ENCODE data around the gene RELT.
"Not testable (repeated sequence)": the region's sequence is repeated elsewhere in the genome, so short reads cannot be mapped to it uniquely, and the experiment has no call there.

RELT gene

GRCh38 chr11:73404506-73405145 is 28.4 kb downstream of the RELT start:
- no peak for DNase-seq

- no peak for DNase-seq
These were observed 28.9 kb downstream of the RELT start for GRCh38 chr11:73405146-73405510.

GRCh38 chr11:73406131-73406530 is 29.9 kb downstream of the RELT start:
- DNase-seq: no peak

GRCh38 chr11:73406619-73407018 is 30.4 kb downstream of the RELT start:
- no peak for DNase-seq

- no peak for DNase-seq
These were observed 33.2 kb downstream of the RELT start for GRCh38 chr11:73409431-73409830.

- no peak for DNase-seq
These were observed 34.4 kb downstream of the RELT start for GRCh38 chr11:73410627-73411026.

GRCh38 chr11:73411031-73411430 is 34.8 kb downstream of the RELT start:
- no peak for DNase-seq

- DNase-seq: no peak
These were observed 36.1 kb downstream of the RELT start for GRCh38 chr11:73412308-73412707.

GRCh38 chr11:73413256-73413655 is 37.1 kb downstream of the RELT start:
- peak; percentile 97 for DNase-seq

- peak; percentile 94 for DNase-seq
These were observed 38.9 kb downstream of the RELT start for GRCh38 chr11:73414977-73415651.

- DNase-seq: no peak
These were observed 39.8 kb downstream of the RELT start for GRCh38 chr11:73415854-73416615.

GRCh38 chr11:73416786-73417185 is 40.6 kb downstream of the RELT start:
- DNase-seq: peak; percentile 40

- no peak for DNase-seq
These were observed 43.9 kb downstream of the RELT start for GRCh38 chr11:73420136-73420535.

- peak; percentile 91 for DNase-seq
These were observed 46.7 kb downstream of the RELT start for GRCh38 chr11:73422886-73423285.

GRCh38 chr11:73423506-73423905 is 47.3 kb downstream of the RELT start:
- DNase-seq: no peak

- DNase-seq: peak; percentile 100
These were observed 48.9 kb downstream of the RELT start for GRCh38 chr11:73425108-73425507.

GRCh38 chr11:73426219-73426850 is 50.1 kb downstream of the RELT start:
- no peak for DNase-seq

GRCh38 chr11:73428227-73428626 is 52.0 kb downstream of the RELT start:
- DNase-seq: no peak

- no peak for DNase-seq
These were observed 52.5 kb downstream of the RELT start for GRCh38 chr11:73428699-73429098.

GRCh38 chr11:73429121-73429750 is 53.0 kb downstream of the RELT start:
- peak; percentile 68 for DNase-seq

- no peak for DNase-seq
These were observed 54.1 kb downstream of the RELT start for GRCh38 chr11:73430326-73430725.

GRCh38 chr11:73431396-73431795 is 55.2 kb downstream of the RELT start:
- no peak for DNase-seq

- not testable (repeated sequence) for DNase-seq
These were observed 60.7 kb downstream of the RELT start for GRCh38 chr11:73436859-73437258.
